NCI-H82 (cell line): ENCODE measurements around the gene HOXA11.

Source experiments
- DNase-seq: peaks from one replicate; lab custom pipeline; 2025; lab: John Stamatoyannopoulos, UW

Gene HOXA11

DNA sequence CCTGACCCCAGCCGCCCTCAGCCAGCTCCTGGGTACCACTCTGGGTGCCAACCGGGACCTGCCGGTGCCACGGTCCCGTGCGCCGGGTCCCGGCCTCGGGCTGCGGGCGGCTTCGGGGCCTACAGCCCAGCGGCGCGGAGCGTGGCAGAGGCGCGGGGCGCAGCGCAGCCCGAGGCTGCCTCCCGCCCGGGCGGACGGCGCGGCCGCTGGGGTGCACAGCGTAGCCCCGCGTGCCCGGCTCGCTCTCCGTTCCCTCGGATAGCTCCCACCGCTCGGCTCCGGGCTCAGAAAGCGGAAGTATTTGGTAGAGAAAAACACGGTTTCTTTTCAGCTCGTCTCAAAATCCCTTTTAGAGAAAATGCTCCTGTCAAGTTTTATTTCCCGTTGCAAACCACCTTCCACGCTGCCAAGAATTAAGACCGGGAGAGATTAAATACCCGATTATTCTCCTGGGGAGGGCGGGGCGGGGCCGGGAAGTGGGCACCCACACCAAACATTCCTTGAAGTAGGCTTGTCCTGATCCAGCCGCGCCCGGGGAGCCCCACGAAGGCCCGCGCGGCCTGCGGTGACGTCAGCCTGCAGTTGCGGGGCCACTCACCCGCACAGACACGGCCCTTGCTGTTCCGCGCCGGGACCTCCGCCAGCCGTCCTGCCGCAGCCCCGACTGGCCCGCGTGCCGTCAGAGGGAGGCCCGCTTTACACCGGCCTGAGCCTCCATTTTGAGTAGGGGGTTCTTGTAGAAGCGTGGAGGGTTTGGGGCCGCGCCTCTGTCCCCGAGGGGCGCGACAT lies 7.7 kb upstream of the HOXA11 start:
- no peak for DNase-seq

DNA sequence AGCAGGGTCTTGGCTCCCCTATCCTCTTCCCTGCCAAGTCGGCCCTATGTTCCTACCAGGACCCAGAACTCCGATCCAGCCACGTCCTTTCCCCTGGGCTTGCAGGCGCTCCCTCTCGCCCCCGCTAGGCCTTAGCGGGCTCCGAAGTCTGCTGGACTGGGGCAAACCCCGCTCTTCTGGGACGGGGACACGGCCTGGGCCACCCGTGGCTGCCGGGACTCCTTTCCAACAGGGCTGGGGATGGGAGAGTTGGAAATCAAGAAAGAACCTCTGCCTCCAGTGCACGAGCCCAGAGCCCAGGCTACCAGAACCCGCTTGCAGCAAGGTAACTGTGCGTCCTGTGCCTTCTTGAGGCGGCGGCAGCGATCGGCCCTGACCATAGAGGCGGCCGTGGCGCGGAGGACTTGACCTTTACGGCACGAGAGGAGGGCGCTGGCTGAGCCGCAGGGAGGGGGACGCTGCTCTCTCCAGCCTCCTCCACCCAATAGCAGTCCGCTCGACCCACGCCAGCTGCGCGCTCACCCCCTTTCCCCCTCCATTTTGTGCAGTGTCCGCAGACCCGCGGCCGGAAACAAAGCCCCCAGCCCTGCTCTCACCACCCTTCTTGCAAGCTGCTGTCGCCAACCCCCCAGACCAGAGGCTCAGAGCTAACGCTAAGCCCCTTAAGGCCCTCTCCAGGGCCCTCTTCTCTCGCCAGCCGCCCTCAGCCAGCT lies 7.0 kb upstream of the HOXA11 start:
- peak; percentile 54 for DNase-seq

DNA sequence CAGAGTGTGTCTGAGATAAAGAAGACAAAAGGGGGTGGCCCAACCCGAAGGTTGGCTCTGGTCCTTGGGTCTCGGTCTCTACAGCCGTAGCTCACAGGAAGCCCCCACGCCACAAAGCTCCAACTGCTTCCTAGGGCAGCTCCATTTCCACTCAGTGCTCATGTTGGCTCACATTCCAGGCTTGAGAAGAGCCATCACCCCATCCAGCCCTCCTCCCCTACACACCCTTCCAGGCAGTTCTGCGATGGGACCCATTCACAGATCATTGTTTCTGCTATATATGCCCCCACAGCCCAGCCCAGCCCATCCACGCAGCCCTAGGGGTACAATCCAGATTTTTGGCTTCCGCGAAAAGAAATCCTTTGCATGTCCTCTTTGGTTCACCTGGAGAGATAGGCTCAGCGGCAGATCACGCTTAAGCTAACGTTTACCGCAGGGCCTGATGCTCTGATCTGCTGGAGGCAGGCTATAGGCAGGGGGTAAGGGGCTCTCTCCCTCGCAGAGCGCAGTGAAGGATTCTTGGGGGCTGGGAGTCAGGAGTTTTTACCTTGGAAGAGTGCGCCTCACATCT lies 6.2 kb upstream of the HOXA11 start:
- no peak for DNase-seq

DNA sequence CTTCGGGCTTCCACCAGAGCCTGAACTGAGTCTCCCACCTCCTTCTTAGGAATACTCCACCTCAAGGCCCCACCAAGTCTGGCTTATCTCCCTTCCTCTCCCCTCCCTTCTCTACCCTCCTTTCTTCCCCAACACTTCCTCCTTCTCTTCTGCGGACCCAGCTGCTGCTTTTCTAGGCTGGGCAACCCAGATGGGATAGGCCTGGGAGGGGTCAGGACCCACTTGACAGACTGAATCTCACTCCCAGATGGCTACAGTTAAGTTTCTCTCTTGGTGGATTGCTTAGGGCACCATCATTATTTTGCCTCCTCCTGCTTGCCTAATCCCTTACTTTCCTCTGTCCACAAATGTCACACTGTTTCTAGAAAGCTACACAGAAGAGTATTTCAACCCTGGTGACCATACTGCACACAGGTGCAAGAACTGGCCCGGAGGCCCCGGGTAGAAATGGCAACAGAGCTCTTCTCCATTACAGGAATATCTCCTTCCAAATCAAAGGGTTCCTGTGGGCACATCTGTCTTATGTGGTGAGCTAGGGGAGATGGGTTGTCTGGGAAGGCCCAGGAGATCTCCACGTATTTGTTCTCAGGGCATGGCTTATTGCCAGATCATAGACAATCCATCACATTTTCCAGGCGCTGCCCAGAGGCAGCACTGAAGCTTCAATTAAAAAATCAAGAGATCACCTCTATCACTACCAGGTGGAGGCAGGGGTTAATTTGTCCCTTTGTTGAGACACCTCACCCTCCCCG lies 5.1 kb upstream of the HOXA11 start:
- DNase-seq, result peak; percentile 53

DNA sequence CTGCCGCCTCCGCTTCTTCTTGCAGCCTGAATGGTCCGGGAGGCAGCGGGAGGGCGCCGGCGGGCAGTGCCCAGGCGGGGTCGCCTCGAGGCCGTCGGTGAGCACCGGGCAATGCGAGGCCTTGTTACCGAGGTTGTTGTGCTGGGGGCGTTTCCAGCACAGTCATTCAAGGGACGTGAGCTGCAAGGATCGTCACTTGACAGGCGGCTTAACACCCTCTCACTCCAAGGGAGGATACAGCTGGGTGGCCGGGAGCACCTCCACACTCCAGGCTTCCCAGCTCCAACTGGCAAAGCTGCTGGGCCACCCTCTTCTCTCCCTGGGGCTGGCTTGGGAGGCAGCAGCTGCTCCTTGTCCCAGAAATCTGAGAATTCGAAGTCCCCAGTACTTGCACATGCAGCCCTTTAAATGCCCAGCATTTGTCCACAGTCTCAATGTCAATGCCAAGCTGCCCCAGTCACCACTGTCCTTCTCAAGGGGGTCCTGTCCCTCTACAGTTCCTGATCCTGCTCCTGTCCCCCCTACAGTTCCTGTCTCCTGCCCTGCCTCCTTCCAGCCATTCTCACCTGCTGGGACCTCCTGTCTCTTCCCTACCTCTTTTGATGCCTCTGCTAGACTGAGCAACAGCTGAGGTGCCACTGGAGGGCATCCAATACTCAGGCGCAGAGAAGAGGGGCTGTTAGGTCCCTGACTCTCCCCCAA lies 4.4 kb upstream of the HOXA11 start:
- DNase-seq, result no peak

DNA sequence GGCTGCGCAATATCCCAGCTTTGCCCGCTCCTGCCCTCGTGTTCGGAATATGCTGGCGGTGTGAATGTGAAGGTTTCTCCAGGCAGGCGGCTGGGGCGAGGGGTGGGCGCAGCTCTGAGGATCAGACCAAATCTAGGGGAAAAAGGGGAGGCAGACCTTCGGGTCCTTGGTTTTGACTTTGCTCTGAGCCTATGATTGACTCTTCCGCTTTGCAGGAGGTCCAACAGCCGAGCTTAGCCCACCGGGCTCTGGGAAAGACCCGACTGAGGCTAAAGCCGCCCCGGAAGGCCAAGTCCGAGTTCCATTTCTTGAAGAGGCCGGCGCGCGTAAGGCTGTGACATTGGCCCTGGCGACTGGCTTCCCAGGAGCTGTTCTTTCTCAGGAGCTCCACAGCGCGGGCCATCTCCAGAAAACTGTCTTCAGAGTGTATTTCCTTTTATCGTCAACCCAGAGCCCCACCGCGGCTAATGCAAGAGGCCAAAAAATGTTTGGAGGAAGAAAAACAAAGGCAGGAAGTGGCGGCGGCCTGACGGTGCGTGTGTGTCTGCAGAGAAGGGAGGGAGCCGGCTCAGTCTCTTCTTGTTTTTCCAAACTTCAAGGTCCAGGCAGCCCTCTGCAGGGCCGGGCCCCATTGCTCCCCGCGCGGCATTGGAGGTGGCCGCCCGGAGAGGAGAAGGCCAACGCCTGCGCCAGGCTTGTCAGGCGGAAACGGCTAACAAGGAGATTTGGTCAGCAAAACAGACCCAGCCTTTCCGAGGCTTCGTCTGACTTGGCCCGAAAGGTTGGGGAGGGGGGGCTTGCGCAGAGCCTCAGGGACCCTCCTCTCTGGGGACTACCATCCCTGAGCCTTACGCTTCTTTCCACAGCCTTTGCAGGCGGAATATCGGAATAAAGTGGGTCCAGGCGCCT lies 3.6 kb upstream of the HOXA11 start:
- no peak for DNase-seq

DNA sequence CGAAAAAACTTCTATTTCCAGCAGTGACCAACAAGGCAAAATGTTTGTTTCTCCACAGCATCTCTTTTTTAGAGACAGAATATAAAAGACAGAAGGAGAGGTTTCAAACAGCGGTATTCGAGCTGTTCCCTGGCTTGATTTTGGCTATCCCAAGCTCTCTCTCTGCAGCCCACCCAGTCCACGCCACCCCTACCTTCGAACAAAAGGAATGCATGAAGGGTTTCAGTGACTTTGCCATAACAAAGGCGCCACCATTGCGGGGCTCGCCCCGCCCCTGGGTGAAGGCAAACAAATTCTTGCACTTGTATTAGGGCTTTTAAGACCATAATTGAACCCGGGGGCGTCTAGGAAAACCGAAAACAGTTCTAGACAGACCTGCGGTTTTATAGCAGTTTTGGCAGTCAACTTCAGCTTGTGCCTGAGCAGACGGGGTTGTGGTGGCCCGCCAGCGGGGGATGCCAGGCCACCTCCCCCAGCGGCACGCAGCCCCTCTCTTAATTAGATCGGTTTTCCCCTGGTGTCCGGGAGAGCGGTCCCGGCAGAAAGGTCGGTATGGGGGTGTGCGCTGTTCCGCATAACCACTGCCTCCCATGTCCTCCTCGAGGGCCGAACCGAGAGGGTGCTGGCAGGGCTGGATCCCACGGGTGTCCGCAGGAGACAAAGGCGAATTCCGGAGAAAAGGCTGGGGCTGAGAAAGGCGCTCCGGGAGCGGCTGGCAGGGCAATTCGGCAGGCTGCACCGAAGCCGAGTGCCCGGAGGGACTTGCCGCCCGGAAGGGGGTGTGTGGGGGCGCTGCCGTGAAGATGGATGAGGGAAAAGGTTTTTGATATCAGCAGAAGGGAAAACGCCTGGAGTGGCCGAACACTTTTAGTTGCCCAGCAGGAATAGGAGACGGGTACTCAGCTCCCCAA lies 2.7 kb upstream of the HOXA11 start:
- no peak for DNase-seq

DNA sequence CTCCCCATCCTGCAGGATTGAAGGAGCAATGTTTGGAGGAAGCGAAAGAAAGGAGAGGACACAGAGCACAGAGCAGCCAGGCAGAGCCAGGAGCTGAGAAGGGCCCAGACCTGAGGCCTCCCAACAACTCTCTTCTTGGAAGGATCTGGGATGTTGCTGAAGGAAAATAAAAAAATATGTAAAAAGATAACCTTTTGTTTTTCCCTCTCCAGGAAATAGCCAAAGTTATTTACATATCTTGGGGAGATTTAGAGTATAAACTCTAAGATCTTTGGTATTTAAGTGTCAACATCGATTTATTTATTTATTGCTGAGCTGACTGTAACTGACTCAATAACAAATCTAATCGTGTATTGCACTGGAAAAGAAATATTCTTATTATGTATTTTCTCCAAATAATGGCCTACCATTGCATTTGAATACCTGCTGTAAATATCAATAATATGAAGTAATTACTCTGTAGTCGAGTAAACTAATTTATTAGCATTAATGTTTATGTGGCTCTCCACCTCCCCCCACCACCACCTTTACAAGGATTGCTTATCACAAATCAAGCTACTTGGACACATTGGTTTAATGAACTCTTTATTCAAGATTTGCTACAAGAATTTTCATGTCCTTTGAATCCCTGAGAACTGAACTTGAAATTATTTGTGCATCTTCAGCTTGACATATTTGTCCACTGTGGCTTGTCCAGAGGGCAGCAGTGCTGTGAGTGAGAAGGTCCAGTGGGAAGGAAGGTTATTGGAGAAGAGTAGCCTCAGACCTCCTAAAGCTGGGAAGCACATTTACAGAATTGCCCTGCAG lies 1.8 kb upstream of the HOXA11 start:
- DNase-seq, result no peak

DNA sequence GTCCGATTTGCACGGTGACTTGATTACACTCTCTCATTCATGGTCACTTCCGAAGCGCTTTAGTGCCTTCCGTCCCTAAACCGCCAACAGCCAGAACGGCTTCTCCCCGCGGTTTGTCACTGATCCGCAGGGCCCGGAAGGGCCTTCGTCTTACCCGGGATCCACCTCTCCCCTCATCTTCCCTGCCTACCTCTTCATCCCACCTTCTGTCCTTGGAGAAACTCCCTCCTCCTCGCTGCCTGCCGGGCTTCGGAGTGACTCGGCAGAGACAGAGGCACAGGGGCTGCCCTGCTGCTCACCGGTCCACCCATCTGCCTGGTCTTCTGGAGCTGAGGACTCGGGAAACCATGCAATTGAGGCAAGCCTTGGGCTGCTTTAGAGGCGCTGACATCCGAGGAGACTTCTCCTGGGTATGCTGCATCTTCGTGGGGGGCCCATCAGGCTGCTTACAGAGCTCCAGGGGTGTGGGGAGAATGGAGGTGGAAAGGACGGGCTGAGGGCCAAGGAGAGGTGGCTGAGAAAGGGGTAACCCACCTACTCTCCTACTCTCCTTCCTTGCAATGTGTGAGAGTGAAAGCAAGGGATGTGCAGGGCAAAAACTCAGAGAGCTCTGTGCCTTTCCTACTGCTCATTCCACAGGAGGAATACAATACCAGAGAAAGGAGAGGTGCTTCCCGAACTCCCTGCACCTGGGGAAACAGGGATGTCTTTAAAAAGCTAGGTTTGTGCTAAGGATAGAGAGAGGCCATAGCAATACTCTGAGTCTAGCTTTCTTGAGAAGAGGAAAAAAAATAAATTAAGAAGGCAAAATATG lies 1.0 kb upstream of the HOXA11 start:
- DNase-seq, result peak; percentile 38

DNA sequence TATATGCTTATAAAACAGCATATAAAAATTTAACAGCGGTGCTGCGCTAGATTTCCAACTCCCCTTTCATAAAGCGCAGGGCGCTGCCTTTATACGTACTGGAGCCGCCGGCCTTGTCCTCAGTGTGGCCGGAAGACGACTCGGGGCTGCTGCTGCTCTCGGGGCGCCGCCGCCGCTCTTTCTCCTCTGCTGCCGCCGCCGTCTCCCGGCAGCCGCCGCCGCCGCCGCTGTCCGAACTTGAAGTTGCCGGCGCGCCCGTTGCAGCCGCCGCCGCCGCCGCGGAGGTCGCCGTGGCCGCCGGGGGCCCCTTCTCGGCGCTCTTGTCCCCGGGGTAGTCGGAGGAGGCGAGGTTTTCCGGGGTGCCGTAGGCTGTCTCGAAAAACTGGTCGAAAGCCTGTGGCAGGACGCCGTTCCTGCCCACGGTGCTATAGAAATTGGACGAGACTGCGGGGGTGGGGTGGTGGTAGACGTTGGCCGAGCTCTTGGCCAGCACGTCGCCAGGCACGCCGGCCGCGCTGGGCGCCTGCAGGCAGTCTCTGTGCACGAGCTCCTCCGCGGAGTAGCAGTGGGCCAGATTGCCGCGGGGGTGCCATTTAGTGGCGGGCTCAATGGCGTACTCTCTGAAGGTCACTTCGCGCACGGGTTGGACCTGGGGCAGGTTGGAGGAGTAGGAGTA lies 557 bp downstream of the HOXA11 start:
- peak; percentile 64 for DNase-seq

DNA sequence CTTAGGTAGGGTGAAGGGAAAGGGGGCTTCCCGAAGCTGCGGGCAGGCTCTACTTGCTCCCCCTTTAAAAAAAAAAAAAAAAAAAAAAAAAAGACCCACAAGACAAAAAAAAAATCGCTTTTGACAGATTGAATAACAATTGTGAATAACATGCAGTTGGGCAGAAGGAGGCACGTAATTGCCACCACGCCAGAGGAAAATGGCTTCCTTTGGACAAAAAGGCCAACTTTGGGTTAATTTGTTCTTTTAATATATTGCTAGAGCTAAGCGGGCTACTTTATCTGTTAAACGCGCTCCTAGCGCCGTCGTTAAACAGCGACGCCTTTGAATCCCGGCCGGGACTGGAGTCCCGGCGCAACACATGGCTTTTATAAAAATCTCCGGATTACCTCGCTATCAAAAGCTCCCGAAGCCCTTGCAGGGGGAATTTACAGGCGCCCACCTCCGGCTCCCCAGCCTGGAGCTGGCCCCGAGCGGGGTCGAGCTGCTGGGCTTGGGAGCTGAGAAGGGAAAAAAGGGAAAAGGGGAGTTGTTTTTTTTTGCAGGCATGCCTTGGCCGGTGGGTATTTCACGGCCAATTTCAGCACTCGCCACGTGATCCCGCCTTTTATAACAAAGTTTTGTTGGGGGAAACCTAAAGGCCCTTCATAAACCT lies 1.2 kb downstream of the HOXA11 start:
- DNase-seq, result peak; percentile 74

DNA sequence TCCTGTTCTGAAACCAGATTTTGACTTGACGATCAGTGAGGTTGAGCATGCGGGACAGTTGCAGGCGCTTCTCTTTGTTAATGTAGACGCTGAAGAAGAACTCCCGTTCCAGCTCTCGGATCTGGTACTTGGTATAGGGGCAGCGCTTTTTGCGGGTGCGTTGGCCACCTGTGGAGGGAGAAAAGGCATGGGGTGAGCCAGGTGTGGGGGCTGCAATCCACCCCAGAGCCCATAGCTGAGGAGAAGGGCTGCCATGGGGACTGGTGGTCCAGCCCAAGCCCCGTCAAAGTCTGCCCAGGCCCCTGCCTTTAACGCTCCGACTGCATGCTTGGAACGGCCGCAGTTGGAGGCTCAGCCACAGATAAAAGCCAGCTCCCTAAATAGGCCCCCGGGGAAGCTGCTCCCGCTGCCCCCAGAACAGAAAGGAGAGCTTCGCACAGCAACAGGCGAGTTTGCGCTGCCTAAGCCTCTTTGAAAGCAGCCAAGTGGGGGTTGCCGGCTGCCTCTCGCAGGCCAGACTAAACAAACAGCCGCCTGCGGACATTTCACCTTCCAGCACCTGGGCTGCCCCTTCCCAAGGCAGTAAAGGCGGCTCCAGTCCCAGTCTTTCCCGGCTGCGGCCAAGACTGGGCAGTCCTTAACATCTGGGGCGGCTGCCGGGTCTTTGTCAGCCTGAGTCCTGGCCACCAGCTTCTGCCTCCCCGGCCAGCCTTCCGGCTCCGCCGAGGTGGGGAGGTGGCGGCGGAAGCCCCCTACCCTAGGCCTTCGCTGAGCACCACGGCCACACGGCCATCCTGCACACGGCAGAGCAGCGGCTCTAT lies 2.0 kb downstream of the HOXA11 start:
- peak; percentile 71 for DNase-seq

DNA sequence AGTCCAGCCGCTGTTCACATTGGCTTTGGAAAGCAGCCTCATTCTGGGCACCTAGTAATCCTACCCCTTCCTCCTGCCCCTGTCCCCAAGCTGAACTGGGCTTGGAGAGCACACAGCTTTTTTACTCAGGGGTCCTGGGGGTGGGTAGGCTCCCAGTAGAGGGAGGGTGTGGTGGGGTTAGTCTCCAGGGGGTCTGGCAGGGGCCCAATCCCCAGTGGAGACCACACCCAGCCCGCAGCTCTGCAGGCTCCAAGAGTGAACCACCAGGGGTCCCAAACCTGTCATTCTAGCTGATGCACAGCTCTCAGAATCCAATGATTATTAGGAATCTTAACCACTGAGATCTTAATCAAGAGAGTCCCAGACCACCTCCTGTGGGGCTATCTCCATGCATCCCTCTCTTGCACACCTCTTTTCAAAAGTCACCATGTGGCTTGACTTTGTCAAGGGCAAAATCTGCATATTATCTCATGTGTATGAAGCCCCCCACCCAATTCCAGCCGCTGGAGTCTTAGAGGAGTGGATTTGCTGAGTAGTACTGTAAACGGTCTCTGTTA lies 2.7 kb downstream of the HOXA11 start:
- no peak for DNase-seq

DNA sequence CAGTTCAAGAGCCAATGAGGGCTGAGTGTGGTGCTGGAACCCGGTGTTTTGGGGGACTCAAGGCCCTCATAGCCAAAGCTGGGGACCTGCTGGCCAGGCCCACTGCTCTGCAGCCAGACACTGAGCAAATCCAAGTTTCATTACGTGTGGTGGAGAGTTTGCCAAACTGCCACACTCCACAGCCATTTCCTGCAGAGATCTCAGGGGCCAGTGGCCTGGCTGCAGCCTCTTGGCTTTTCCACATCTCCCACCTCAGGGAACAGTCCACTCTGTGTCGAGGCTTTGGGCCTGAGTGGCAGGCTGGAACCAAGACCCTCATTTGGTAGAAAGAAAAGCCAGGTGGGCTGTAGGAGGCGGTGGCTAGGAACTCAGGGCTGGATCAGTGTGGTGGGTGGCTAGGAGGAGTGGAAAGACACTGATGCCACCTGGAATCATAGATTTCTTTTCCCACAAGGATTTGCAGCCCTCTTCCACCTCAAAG lies 3.2 kb downstream of the HOXA11 start:
- no peak for DNase-seq
